PC-3 (cell line): ENCODE results near the gene TEAD1. TPM values are rescaled to one million over a fixed set of nuclear protein-coding genes. Genes with fewer than 3 reads are reported as not detected.

Experiments
- ATAC-seq: fragments of 200-7000 bp; cut with Tn5 transposase; 2 replicates; pipeline ENCODE4 v1.9.1; 2020; ENCODE audit warnings: mild to moderate bottlenecking, moderate library complexity
- BruUV-seq: library from RNA; stranded (reverse); fragments of 400-500 nt; replicated peaks from 2 replicates; lab custom pipeline; 2021; lab: Mats Ljungman, UMichigan
- CTCF ChIA-PET: fragments of 300-600 bp; sonication (Branson Sonifier 250); formaldehyde crosslinking; loops from one replicate; lab custom pipeline; 2022; ENCODE audit warnings: antibody characterized with exemption; lab: Charles Lee
- POLR2A ChIA-PET: fragments of 300-600 bp; sonication (Branson Sonifier 250); formaldehyde crosslinking; loops from one replicate; lab custom pipeline; 2022; ENCODE audit warnings: antibody characterized with exemption; ENCODE audit not compliant: unreplicated experiment; lab: Charles Lee
- DNase-seq: peaks from one replicate; pipeline ENCODE4 v3.0.0-alpha.2; 2015
- H2AFZ ChIP-seq: fragments of 300-600 bp; sonication (generic); 2 replicates; pipeline ENCODE4 v1.6.0; 2016; ENCODE audit warnings: antibody characterized with exemption, low read length
- H3F3A ChIP-seq: fragments of 300-600 bp; sonication (generic); one replicate; pipeline ENCODE4 v1.6.0; 2017; ENCODE audit warnings: antibody characterized with exemption, low read length, control low read depth, mild to moderate bottlenecking; ENCODE audit not compliant: unreplicated experiment
- H3K27ac ChIP-seq: fragments of 300-600 bp; sonication (generic); 2 replicates; pipeline ENCODE4 v1.5.1; 2016; ENCODE audit warnings: mild to moderate bottlenecking, low read length
- H3K27me3 ChIP-seq: fragments of 300-600 bp; sonication (generic); 2 replicates; pipeline ENCODE4 v1.6.1; 2016; ENCODE audit warnings: low read length, mixed read lengths
- H3K36me3 ChIP-seq: fragments of 300-600 bp; sonication (generic); 2 replicates; pipeline ENCODE4 v1.6.1; 2016; ENCODE audit warnings: low read depth, mixed run types, low read length, mixed read lengths
- H3K4me1 ChIP-seq: fragments of 300-600 bp; sonication (generic); 2 replicates; pipeline ENCODE4 v1.5.1; 2016; ENCODE audit warnings: low read length; ENCODE audit not compliant: insufficient read depth
- H3K4me2 ChIP-seq: fragments of 300-600 bp; sonication (generic); 2 replicates; pipeline ENCODE4 v1.6.0; 2016; ENCODE audit warnings: low read length
- H3K4me3 ChIP-seq: fragments of 300-600 bp; sonication (generic); 2 replicates; pipeline ENCODE4 v1.5.1; 2016; ENCODE audit warnings: mild to moderate bottlenecking, low read length, mixed read lengths
- H3K79me2 ChIP-seq: fragments of 300-600 bp; sonication (generic); 2 replicates; pipeline ENCODE4 v1.6.1; 2017; ENCODE audit warnings: low read length, mixed read lengths
- H3K9ac ChIP-seq: fragments of 300-600 bp; sonication (generic); 2 replicates; pipeline ENCODE4 v1.6.0; 2016; ENCODE audit warnings: mild to moderate bottlenecking, low read length
- H3K9me2 ChIP-seq: fragments of 300-600 bp; sonication (generic); replicated peaks from 2 replicates; pipeline ENCODE4 v1.6.1; 2016; ENCODE audit warnings: mixed run types, low read length, mixed read lengths
- H3K9me3 ChIP-seq: fragments of 300-600 bp; sonication (generic); 2 replicates; pipeline ENCODE4 v1.6.1; 2016; ENCODE audit warnings: low read length, mixed read lengths
- H4K20me1 ChIP-seq: fragments of 300-600 bp; sonication (generic); 2 replicates; pipeline ENCODE4 v1.6.1; 2016; ENCODE audit warnings: low read length, mixed read lengths
- EZH2 ChIP-seq: fragments of 300-600 bp; sonication (generic); IDR thresholded peaks from one replicate; pipeline ENCODE4 v1.6.1; 2017; ENCODE audit warnings: antibody characterized with exemption, mild to moderate bottlenecking, low read length; ENCODE audit not compliant: unreplicated experiment
- EZH2phosphoT487 ChIP-seq: fragments of 300-600 bp; sonication (generic); IDR thresholded peaks from 2 replicates; pipeline ENCODE4 v1.6.1; 2018; ENCODE audit warnings: mild to moderate bottlenecking, antibody characterized with exemption, low read length, borderline replicate concordance
- intact Hi-C: fragments of 100-400 bp; cut with micrococcal nuclease; formaldehyde crosslinking; loops from 2 replicates; pipeline ENCODE4 v1.9.0; 2023
- total RNA-seq: library from RNA; depleted of rRNA; stranded (reverse); fragments of >200 nt; gene quantifications from 2 replicates; pipeline ENCODE4 v1.2.3, GENCODE V29; 2014
- TF ChIP-seq, protein P1 (sequence below): fragments of 300-600 bp; sonication (generic); conservative IDR thresholded peaks from 2 replicates; pipeline ENCODE4 v1.5.1; 2017; ENCODE audit warnings: antibody characterized with exemption, low read depth, mild to moderate bottlenecking, low read length

The TEAD1 gene
- total RNA-seq, 1 experiment from 2014 or later = 70.2 TPM

DNA sequence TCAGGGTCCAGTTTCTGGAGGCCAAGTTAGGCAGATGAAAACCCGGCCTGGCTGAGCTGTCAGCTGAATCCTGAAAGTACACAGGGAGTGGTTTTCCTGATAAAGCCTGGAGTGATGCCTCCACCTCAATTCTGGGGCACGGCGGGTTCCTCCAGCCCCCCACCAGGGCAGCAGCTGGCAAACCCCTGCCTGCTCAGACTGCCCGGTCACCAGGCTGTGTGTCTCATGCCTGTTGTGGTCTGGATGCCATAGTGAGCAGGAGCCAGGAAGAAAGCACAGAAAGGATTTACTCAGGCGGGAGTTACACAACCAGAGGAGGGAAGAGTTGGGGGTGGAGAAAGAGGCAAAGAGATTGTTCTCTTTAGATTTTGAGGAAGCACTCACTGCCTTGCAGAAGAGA, 215.0 kb downstream of the TEAD1 start:
- Histone ChIP-seq H2AFZ (no peak overlapping the region), H3K27me3 (no peaks in the 10 kb centered on the region), H3K4me2 (no peak overlapping the region), H3K9ac (no peak overlapping the region), H4K20me1 (no peaks in the 10 kb centered on the region), H3K9me3 (no peaks in the 10 kb centered on the region), H3K4me3 (no peak overlapping the region), H3K27ac (no peak overlapping the region), H3F3A (no peaks in the 10 kb centered on the region), H3K36me3 (no peaks in the 10 kb centered on the region; the same call in 1 of the 2 replicates), H3K4me1 (0 out of 2 replicates have a peak, but pooled peaks cover 4% of the 10 kb centered on the region), H3K79me2 (no peaks in the 10 kb centered on the region), H3K9me2 (no peaks in the 10 kb centered on the region)
- BruUV-seq = no TSS peak
- ATAC-seq = no peak
- ChIA-PET CTCF (interaction anchor here (0.6 to 1.2 kb wide), 8 partner anchors 61 to 601 kb away, joined by 3 to 15 read pairs (median 5); no protein-coding TSS in a partner anchor), POLR2A (no interaction called here)
- intact Hi-C loops = loop anchor here (2.0 to 5.0 kb wide), 4 partner anchors 87 to 290 kb away; partner anchors contain the start of gene TEAD1
- no peak for TF ChIP-seq EZH2
- no peak for TF ChIP-seq EZH2phosphoT487
- TF ChIP-seq, protein P1, sequence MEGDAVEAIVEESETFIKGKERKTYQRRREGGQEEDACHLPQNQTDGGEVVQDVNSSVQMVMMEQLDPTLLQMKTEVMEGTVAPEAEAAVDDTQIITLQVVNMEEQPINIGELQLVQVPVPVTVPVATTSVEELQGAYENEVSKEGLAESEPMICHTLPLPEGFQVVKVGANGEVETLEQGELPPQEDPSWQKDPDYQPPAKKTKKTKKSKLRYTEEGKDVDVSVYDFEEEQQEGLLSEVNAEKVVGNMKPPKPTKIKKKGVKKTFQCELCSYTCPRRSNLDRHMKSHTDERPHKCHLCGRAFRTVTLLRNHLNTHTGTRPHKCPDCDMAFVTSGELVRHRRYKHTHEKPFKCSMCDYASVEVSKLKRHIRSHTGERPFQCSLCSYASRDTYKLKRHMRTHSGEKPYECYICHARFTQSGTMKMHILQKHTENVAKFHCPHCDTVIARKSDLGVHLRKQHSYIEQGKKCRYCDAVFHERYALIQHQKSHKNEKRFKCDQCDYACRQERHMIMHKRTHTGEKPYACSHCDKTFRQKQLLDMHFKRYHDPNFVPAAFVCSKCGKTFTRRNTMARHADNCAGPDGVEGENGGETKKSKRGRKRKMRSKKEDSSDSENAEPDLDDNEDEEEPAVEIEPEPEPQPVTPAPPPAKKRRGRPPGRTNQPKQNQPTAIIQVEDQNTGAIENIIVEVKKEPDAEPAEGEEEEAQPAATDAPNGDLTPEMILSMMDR = no peak
- no peak for DNase-seq

DNA sequence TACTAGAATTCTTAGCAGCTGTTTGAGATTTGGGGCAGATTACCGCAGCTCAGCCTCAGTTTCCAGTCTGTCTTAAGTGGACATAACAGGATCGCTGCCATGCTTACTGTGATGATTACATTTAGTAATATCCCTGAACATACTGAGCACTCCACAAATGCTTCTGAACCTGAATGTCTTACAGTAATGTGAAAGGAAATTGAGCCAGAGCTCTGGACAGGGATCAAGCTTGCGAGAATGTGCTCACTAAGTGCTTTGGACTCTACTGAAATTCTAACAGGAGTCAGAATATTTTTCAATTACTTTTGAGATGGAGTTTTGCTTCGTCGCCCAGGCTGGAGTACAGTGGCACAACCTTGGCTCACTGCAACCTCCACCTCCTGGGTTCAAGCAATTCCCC, 216.3 kb downstream of the TEAD1 start:
- no peak overlapping the region for H3K27ac ChIP-seq
- POLR2A ChIA-PET = no interaction called here

More for the DNA sequence above, 216.3 kb downstream of the TEAD1 start:
- intact Hi-C loops = loop anchor here (5.0 kb wide), 1 partner anchor 398 kb away; no protein-coding TSS in a partner anchor
- no peak overlapping the region for H3K4me2 ChIP-seq
- CTCF ChIA-PET = interaction anchor here (1.0 kb wide), 1 partner anchor 559 kb away, joined by 5 read pairs; no protein-coding TSS in a partner anchor
- no peaks in the 10 kb centered on the region for H3K9me2 ChIP-seq
- no peak overlapping the region for H2AFZ ChIP-seq
- no peaks in the 10 kb centered on the region for H3K9me3 ChIP-seq
- 0 out of 2 replicates have a peak, but pooled peaks cover 4% of the 10 kb centered on the region for H3K4me1 ChIP-seq
- DNase-seq (no peak), ATAC-seq (no peak)
- no peaks in the 10 kb centered on the region for H3K79me2 ChIP-seq
- H3F3A ChIP-seq = no peaks in the 10 kb centered on the region
- no peak for TF ChIP-seq EZH2phosphoT487
- TF ChIP-seq, protein P1 = no peak
- TF ChIP-seq EZH2 = no peak
- H3K36me3 ChIP-seq = no peaks in the 10 kb centered on the region; the same call in 1 of the 2 replicates
- H3K27me3 ChIP-seq = no peaks in the 10 kb centered on the region
- H3K4me3 ChIP-seq = no peak overlapping the region
- BruUV-seq = no TSS peak
- H4K20me1 ChIP-seq = no peaks in the 10 kb centered on the region
- H3K9ac ChIP-seq = no peak overlapping the region
